Spinal cord (tissue), 9 donors: ENCODE results near the gene ACER2. TPM values are rescaled to one million over a fixed set of nuclear protein-coding genes. Genes with fewer than 3 reads are reported as not detected.

Experiments
- DNase-seq, 6 donors: peaks; one replicate each; pipeline versions ENCODE4 v3.0.0 to v3.0.0-alpha.2; 2013 to 2015; ENCODE audit warnings: low spot score in 6 of 6, low read depth in 4 of 6
- H3K27ac ChIP-seq: one replicate; pipeline ENCODE4 v1.5.1; 2013; ENCODE audit warnings: low read depth, low read length, control low read depth
- H3K27me3 ChIP-seq: one replicate; pipeline ENCODE4 v1.6.1; 2013; ENCODE audit warnings: low read length; ENCODE audit not compliant: control insufficient read depth, insufficient read depth
- H3K36me3 ChIP-seq: one replicate; pipeline ENCODE4 v1.6.1; 2013; ENCODE audit warnings: low read length; ENCODE audit not compliant: control insufficient read depth, insufficient read depth
- H3K4me1 ChIP-seq: one replicate; pipeline ENCODE4 v1.6.1; 2013; ENCODE audit warnings: low read length; ENCODE audit not compliant: control insufficient read depth, insufficient read depth
- H3K4me3 ChIP-seq: one replicate; pipeline ENCODE4 v1.5.1; 2013; ENCODE audit warnings: low read depth, low read length, control low read depth
- H3K9me3 ChIP-seq: one replicate; pipeline ENCODE4 v1.6.1; 2013; ENCODE audit warnings: low read length; ENCODE audit not compliant: control insufficient read depth, insufficient read depth
- polyA plus RNA-seq, 2 donors: library from polyadenylated mRNA; unstranded; fragments of 120-200 nt; gene quantifications; one replicate each; pipeline ENCODE4 v1.2.1, GENCODE V29; 2013; ENCODE audit not compliant: insufficient read length in 2 of 2
- total RNA-seq, 2 donors: library from RNA; depleted of rRNA in 1 of 2; stranded (reverse); fragments of 120-200 nt in 1 of 2; fragments of >200 nt in 1 of 2; gene quantifications; one replicate each; pipeline versions ENCODE4 v1.2.3 to v1.2.4, GENCODE V29; 2013 to 2014

ACER2 gene
- total and polyA plus RNA-seq, 4 donors = 2.7 to 3.8 (median 3.0) TPM

DNA sequence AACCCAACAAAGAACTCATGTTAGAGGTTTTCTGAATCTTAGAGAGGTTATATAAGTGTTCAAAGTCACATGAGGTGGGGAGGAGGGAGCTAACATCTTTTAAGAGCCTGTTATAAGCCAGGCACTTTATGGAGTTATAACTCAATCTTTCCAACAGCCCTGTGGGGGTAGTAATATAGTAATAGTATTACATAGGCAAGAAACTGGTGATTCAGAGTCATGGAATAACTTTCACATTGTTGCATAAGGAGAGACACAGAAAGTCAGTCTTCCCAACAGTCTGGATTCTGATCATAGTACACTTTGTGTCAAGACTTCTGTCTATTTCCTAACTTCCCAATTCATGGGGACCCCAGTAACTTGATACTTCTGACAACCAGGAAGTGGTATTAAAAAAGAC lies 89.2 kb downstream of the ACER2 start:
- no peaks in the 10 kb centered on the region for H3K36me3 ChIP-seq
- H3K27ac ChIP-seq = no peak overlapping the region
- H3K27me3 ChIP-seq = no peaks in the 10 kb centered on the region
- H3K9me3 ChIP-seq = no peaks in the 10 kb centered on the region
- DNase-seq = no peak
- H3K4me3 ChIP-seq = no peak overlapping the region
- H3K4me1 ChIP-seq = peaks cover 5% of the 10 kb centered on the region

Other genes starting within 250 kb of the ACER2 start
- gene DENND4C, start 178.3 kb upstream of the ACER2 start, total RNA-seq = 10 to 100 TPM; 61.0 to 90.2 TPM
- gene DENND4C, start 178.3 kb upstream of the ACER2 start, polyA plus RNA-seq = 10 to 100 TPM; 25.7 to 29.1 TPM
- gene RPS6, start 28.8 kb upstream of the ACER2 start, total RNA-seq = 1,000 to 10,000 TPM in 1 of 2 donors, 100 to 1,000 TPM in 1; 894 to 2,266 TPM
- 1,000 to 10,000 TPM; 1,294 to 1,307 TPM for gene RPS6, start 28.8 kb upstream of the ACER2 start, polyA plus RNA-seq